WTC11 (cell line): ENCODE measurements around the gene CSRP3.
"Not testable (repeated sequence)": the region's sequence is repeated elsewhere in the genome, so short reads cannot be mapped to it uniquely, and the experiment has no call there.

Source experiments
- CTCF ChIP-seq: fragments of 200-600 bp; IDR thresholded peaks from 2 replicates; pipeline ENCODE4 v1.8.0; 2022; ENCODE audit warnings: antibody characterized with exemption
- ESRRA ChIP-seq: sonication (generic); formaldehyde crosslinking; IDR thresholded peaks from 2 replicates; pipeline ENCODE4 v1.8.1; 2022; ENCODE audit warnings: mild to moderate bottlenecking, missing genetic modification reagents, borderline replicate concordance
- FOXJ3 ChIP-seq: sonication (generic); formaldehyde crosslinking; IDR thresholded peaks from 2 replicates; pipeline ENCODE4 v1.9.0; 2021; ENCODE audit warnings: missing genetic modification reagents, mild to moderate bottlenecking, borderline replicate concordance
- MAX ChIP-seq: sonication (generic); formaldehyde crosslinking; IDR thresholded peaks from 2 replicates; pipeline ENCODE4 v1.8.0; 2022; ENCODE audit warnings: mild to moderate bottlenecking, missing genetic modification reagents
- NFYB ChIP-seq: sonication (generic); formaldehyde crosslinking; conservative IDR thresholded peaks from 2 replicates; pipeline ENCODE4 v1.8.0; 2022; ENCODE audit warnings: low read depth, missing genetic modification reagents
- SP1 ChIP-seq: sonication (generic); formaldehyde crosslinking; conservative IDR thresholded peaks from 2 replicates; pipeline ENCODE4 v1.8.1; 2022; ENCODE audit warnings: missing genetic modification reagents
- TCF7 ChIP-seq: sonication (generic); formaldehyde crosslinking; IDR thresholded peaks from 2 replicates; pipeline ENCODE4 v1.8.0; 2022; ENCODE audit warnings: mild to moderate bottlenecking, low read depth, missing genetic modification reagents, moderate library complexity
- TEAD4 ChIP-seq: sonication (generic); formaldehyde crosslinking; IDR thresholded peaks from 2 replicates; pipeline ENCODE4 v1.8.0; 2022; ENCODE audit warnings: mild to moderate bottlenecking, missing genetic modification reagents
- ZNF138 ChIP-seq: sonication (generic); formaldehyde crosslinking; conservative IDR thresholded peaks from 2 replicates; pipeline ENCODE4 v1.8.1; 2022; ENCODE audit warnings: mild to moderate bottlenecking, moderate library complexity, missing genetic modification reagents

GRCh38 chr11:19136884-19137283, 64.9 kb downstream of the CSRP3 start:
- not testable (repeated sequence) for TF ChIP-seq TCF7 (CRISPR knock-in tag); NFYB (CRISPR knock-in tag); TEAD4 (CRISPR knock-in tag); ESRRA; CTCF; FOXJ3 (CRISPR knock-in tag); MAX (CRISPR knock-in tag); ZNF138 (CRISPR knock-in tag); SP1 (CRISPR knock-in tag)
